MM.1S (cell line): ENCODE measurements around the gene TOP2B.

Experiments used
- CTCF ChIP-seq: fragments of 300-600 bp; sonication (generic); IDR thresholded peaks from 2 replicates; pipeline ENCODE4 v1.5.1; 2016; ENCODE audit warnings: antibody characterized with exemption, low read length, mixed read lengths
- EZH2 ChIP-seq: fragments of 300-600 bp; sonication (generic); optimal IDR thresholded peaks from 2 replicates; pipeline ENCODE3; 2017; ENCODE audit warnings: low read depth, mild to moderate bottlenecking, antibody characterized with exemption, low read length, mixed read lengths

GRCh38 chr3:25586167-25586505, 78.6 kb downstream of the TOP2B start:
- no peak for TF ChIP-seq EZH2
- no peak for TF ChIP-seq CTCF
